ENCODE results near the gene NCS1. TPM values are rescaled to one million over a fixed set of nuclear protein-coding genes. Genes with fewer than 3 reads are reported as not detected.

Gene NCS1
- total and polyA plus RNA-seq, 9 of the 15 experiments (the other 6 are each of a cell fraction or from before 2014, with no cell fraction given): 0.28 to 27.0 (median 9.6) TPM

- no peak for FAIRE-seq
- ATAC-seq: no peak
- TF ChIP-seq ZNF23 (CRISPR knock-in tag; IDR thresholded peaks at IDR 0.05) (0 out of 2 replicates have a peak, but pooled peaks have one; percentile 59), REST (IDR thresholded peaks at IDR 0.05; ENCODE audit: borderline replicate concordance) (0 out of 2 replicates have a peak, but pooled peaks have one; percentile 18), REST (CRISPR knock-in tag; IDR thresholded peaks at IDR 0.05; ENCODE audit: low read depth) (no peak), ZBTB11 (CRISPR knock-in tag; IDR thresholded peaks at IDR 0.05) (no peak), ZBTB17 (CRISPR knock-in tag; IDR thresholded peaks at IDR 0.05) (peak; percentile 91)
- TF ChIP-seq, protein P1, sequence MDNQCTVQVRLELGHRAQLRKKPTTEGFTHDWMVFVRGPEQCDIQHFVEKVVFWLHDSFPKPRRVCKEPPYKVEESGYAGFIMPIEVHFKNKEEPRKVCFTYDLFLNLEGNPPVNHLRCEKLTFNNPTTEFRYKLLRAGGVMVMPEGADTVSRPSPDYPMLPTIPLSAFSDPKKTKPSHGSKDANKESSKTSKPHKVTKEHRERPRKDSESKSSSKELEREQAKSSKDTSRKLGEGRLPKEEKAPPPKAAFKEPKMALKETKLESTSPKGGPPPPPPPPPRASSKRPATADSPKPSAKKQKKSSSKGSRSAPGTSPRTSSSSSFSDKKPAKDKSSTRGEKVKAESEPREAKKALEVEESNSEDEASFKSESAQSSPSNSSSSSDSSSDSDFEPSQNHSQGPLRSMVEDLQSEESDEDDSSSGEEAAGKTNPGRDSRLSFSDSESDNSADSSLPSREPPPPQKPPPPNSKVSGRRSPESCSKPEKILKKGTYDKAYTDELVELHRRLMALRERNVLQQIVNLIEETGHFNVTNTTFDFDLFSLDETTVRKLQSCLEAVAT (IDR thresholded peaks at IDR 0.05): peak in 1 of 2 experiments; percentile 90; a peak in 2 of 4 replicates
These were observed 33.7 kb downstream of the NCS1 start for GRCh38 chr9:130205912-130206311.

More at GRCh38 chr9:130205912-130206311, 33.7 kb downstream of the NCS1 start:
- H3K9me1 ChIP-seq (ENCODE audit: control insufficient read depth, insufficient read depth, low read length): no peaks in the 10 kb centered on the region
- H3K9me3 ChIP-seq (replicated peaks; ENCODE audit: control insufficient read depth, insufficient read depth, low read depth, low read length): no peaks in the 10 kb centered on the region
- ChIA-PET POLR2A (no interaction called here), CTCF (ENCODE audit: low intra/inter-chr PET ratio) (no interaction called here)
- H3K4me2 ChIP-seq (ENCODE audit: insufficient read depth, low read length): no peak overlapping the region
- no peak overlapping the region for H3K4me3 ChIP-seq
- WGBS (ENCODE audit: insufficient coverage, low coverage, missing lambda C conversion rate): 79% methylated on average over 5 of the region's 5 CpGs
- DNase-seq (ENCODE audit: extremely low read depth in 1 of 4, low spot score in 3 of 4): no peak
- H3K27ac ChIP-seq (ENCODE audit: extremely low read depth, low read depth, low read length): no peak overlapping the region
- H4K20me1 ChIP-seq (replicated peaks; ENCODE audit: control insufficient read depth, insufficient read depth, low read length): peaks cover 15% of the 10 kb centered on the region; the same call in 1 of the 2 replicates
- peaks cover 12 to 31% of the 10 kb centered on the region in 2 experiments for H3K4me1 ChIP-seq (replicated peaks in 1 of 2; ENCODE audit: control insufficient read depth in 2 of 2, insufficient read depth in 2 of 2, low read length in 2 of 2)
- H2AFZ ChIP-seq (ENCODE audit: low read depth, low read length): no peak overlapping the region
- in situ Hi-C loops (cut with MboI): no loop called here
- no peak overlapping the region for H3K9ac ChIP-seq (ENCODE audit: insufficient read depth in 1 of 2, low read depth in 2 of 2, low read length in 2 of 2)
- intact Hi-C loops (cut with micrococcal nuclease): no loop called here
- H3K27me3 ChIP-seq (ENCODE audit: control insufficient read depth in 2 of 2, insufficient read depth in 2 of 2, low read length in 2 of 2): no peaks in the 10 kb centered on the region
- no peaks in the 10 kb centered on the region for H3K36me3 ChIP-seq (ENCODE audit: control insufficient read depth, insufficient read depth, low read length)
- no TSS peak for BruUV-seq (replicated peaks)
- H3K79me2 ChIP-seq (ENCODE audit: control insufficient read depth, insufficient read depth, low read length): no peaks in the 10 kb centered on the region

Data from K562 (cell line).